Left kidney (tissue), 2 donors: ENCODE results near the gene MYO1F. TPM values are rescaled to one million over a fixed set of nuclear protein-coding genes. Genes with fewer than 3 reads are reported as not detected.
"Not testable (repeated sequence)": the region's sequence is repeated elsewhere in the genome, so short reads cannot be mapped to it uniquely, and the experiment has no call there.

Source experiments
- DNase-seq: peaks from one replicate; pipeline ENCODE4 v3.0.0-alpha.2; 2013
- polyA plus RNA-seq: library from polyadenylated mRNA; unstranded; fragments of 120-200 nt; gene quantifications from one replicate; pipeline ENCODE4 v1.2.1, GENCODE V29; 2013; ENCODE audit not compliant: insufficient read length

The MYO1F gene
- polyA plus RNA-seq, 1 donor: 10.8 TPM

GRCh38 chr19:8564866-8565265 is 12.4 kb downstream of the MYO1F start:
- DNase-seq: not testable (repeated sequence)

- no peak for DNase-seq
Measured at GRCh38 chr19:8561075-8561764, 16.0 kb downstream of the MYO1F start.

- DNase-seq: no peak
Measured at GRCh38 chr19:8558325-8558724, 18.9 kb downstream of the MYO1F start.

GRCh38 chr19:8557642-8558238 is 19.5 kb downstream of the MYO1F start:
- DNase-seq: no peak

GRCh38 chr19:8553729-8554128 is 23.5 kb downstream of the MYO1F start:
- not testable (repeated sequence) for DNase-seq

GRCh38 chr19:8552810-8553209 is 24.4 kb downstream of the MYO1F start:
- no peak for DNase-seq

- DNase-seq: no peak
Measured at GRCh38 chr19:8550070-8550469, 27.2 kb downstream of the MYO1F start.

- DNase-seq: no peak
Measured at GRCh38 chr19:8545743-8546142, 31.5 kb downstream of the MYO1F start.

- no peak for DNase-seq
Measured at GRCh38 chr19:8544168-8544567, 33.1 kb downstream of the MYO1F start.

GRCh38 chr19:8539621-8540149 is 37.6 kb downstream of the MYO1F start:
- no peak for DNase-seq

GRCh38 chr19:8537099-8537498 is 40.1 kb downstream of the MYO1F start:
- no peak for DNase-seq

- DNase-seq: no peak
Measured at GRCh38 chr19:8536282-8536681, 41.0 kb downstream of the MYO1F start.

- no peak for DNase-seq
Measured at GRCh38 chr19:8532225-8532624, 45.0 kb downstream of the MYO1F start.

- DNase-seq: no peak
Measured at GRCh38 chr19:8531470-8531869, 45.8 kb downstream of the MYO1F start.

GRCh38 chr19:8530061-8530679 is 47.1 kb downstream of the MYO1F start:
- no peak for DNase-seq

GRCh38 chr19:8529369-8530006 is 47.8 kb downstream of the MYO1F start:
- no peak for DNase-seq

- DNase-seq: no peak
Measured at GRCh38 chr19:8528500-8528899, 48.7 kb downstream of the MYO1F start.

GRCh38 chr19:8526345-8527091 is 50.7 kb downstream of the MYO1F start:
- peak; percentile 95 for DNase-seq

GRCh38 chr19:8525401-8525684 is 51.9 kb downstream of the MYO1F start:
- no peak for DNase-seq

GRCh38 chr19:8519388-8519787 is 57.9 kb downstream of the MYO1F start:
- DNase-seq: no peak

GRCh38 chr19:8518536-8518935 is 58.7 kb downstream of the MYO1F start:
- DNase-seq: no peak
